CD1c-positive myeloid dendritic cell (primary cell): Measurements from ENCODE around the gene NSFL1C.
A peak's percentile ranks its signal among the peaks of the same experiment; 100 is the strongest.

Experiments
- DNase-seq: peaks from one replicate; pipeline ENCODE4 v3.0.0-alpha.2; 2016; ENCODE audit errors: extremely low spot score

NSFL1C gene

GRCh38 chr20:1460275-1460674 lies 6.4 kb downstream of the NSFL1C start:
- no peak for DNase-seq

- DNase-seq: no peak
These were observed 8.7 kb downstream of the NSFL1C start for GRCh38 chr20:1457992-1458391.

- DNase-seq: no peak
These were observed 10.3 kb downstream of the NSFL1C start for GRCh38 chr20:1456300-1456699.

- DNase-seq: no peak
These were observed 15.6 kb downstream of the NSFL1C start for GRCh38 chr20:1450926-1451491.

DNA sequence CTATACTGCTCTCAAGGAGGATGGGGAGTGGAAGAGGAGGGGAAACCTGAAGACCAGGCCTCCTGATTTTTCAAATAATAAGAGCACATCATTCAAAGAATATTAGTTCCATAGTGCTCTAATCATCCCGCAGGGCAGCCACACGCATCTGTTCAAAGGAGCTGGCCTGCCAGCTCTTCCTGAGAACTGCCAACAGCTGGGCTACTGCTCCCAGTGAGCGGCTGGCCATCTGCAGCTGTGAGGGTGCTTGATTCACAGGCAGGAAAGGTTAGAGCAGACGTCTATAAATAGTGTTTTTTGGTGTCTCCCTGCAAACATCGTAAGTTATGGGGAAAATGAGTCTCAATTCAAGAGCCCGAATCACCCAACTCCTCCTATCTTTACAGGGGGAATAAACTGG lies 17.3 kb downstream of the NSFL1C start:
- DNase-seq: no peak

- DNase-seq: no peak
These were observed 18.5 kb downstream of the NSFL1C start for GRCh38 chr20:1448081-1448620.

GRCh38 chr20:1446536-1446935 lies 20.1 kb downstream of the NSFL1C start:
- no peak for DNase-seq

GRCh38 chr20:1443085-1443484 lies 23.6 kb downstream of the NSFL1C start:
- no peak for DNase-seq

DNA sequence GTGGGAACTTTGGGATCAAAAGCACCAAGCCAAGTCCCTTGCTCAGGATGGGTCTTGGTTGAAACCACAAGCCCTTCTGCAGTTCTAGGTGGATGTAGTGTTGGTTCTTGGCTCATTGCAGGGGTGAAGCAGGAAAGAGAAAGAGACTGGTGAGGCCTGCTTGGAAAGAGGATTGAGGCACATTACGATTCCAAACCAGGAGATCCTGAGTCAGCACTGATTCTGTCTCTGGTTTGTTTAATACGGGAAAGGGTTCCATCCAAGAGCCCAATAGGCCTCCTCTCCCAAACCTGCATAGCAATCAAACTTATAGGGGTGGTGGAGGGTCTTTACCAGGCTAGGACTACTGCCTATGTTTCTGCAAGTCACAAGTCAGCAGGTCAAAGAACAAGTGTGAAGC lies 24.3 kb downstream of the NSFL1C start:
- no peak for DNase-seq

DNA sequence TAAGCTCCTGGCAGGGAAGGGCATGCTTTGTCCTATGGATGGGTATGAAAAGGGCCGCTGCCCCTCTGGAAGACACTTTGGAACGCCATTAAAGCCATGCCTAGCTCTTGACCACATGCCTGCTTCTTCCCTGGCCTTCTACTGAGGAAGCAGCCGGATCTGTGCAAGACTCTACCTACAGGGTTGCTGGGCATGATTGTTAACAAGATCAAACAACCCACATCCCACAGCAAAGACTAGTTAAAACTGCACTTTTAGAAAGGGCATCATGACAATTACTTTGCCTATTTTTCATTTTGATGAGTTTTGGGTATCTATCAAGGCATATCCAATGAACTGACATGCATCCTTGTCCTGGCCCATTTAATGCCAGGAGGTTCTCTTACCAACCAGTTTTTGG lies 25.5 kb downstream of the NSFL1C start:
- DNase-seq: no peak

- DNase-seq: no peak
These were observed 26.6 kb downstream of the NSFL1C start for GRCh38 chr20:1440024-1440423.

- DNase-seq: no peak
These were observed 28.3 kb downstream of the NSFL1C start for GRCh38 chr20:1438361-1438760.

DNA sequence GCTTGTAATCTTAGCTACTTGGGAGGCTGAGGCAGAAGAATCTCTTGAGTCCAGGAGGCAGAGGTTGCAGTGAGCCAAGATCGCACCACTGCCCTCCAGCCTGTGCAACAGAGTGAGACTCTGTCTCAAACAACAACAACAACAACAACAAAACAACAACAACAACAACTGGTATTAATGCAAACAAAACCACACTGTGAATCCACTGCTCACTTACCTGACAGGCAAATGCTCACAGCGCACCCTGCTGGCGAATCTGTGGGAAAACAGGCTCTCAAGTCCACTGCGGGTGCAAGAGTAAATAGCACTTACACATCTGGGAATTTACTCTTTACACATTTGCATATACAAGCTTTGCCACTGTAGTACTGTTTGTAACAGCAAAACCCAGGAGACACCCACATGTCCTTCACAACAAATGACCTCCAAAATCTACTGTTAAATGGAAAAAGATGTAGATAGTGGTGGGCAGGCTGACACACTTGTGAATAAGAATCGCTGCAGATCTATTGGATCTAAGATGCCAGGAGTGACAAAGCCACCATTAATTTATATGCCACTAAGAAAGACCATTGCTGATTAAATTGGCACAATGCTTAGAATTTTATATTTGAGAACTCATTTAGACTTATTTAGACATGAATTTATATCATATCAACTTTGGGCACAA lies 29.3 kb downstream of the NSFL1C start:
- peak; percentile 85 for DNase-seq

GRCh38 chr20:1436263-1436662 lies 30.4 kb downstream of the NSFL1C start:
- no peak for DNase-seq

DNA sequence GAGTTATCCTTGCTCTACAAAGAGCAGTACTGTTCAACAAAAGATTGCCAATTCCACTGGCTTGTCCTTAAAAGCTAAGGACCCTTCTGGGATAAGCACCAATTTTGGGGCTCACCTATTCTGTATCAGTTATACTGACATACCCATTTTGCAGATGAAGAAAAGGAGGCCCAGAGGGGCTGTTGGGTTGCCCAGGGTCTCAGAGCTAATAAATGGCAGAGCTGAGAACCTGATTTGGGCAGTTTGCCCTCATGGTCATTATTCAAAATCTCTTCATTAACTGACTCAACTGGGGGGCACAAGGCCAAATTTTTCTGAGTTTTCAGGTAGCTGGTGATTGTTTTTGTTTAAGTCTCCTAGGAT lies 31.3 kb downstream of the NSFL1C start:
- DNase-seq: no peak

GRCh38 chr20:1434571-1435336 lies 31.9 kb downstream of the NSFL1C start:
- peak; percentile 93 for DNase-seq

GRCh38 chr20:1431158-1431557 lies 35.5 kb downstream of the NSFL1C start:
- DNase-seq: no peak

- DNase-seq: peak; percentile 51
These were observed 36.6 kb downstream of the NSFL1C start for GRCh38 chr20:1430004-1430451.

DNA sequence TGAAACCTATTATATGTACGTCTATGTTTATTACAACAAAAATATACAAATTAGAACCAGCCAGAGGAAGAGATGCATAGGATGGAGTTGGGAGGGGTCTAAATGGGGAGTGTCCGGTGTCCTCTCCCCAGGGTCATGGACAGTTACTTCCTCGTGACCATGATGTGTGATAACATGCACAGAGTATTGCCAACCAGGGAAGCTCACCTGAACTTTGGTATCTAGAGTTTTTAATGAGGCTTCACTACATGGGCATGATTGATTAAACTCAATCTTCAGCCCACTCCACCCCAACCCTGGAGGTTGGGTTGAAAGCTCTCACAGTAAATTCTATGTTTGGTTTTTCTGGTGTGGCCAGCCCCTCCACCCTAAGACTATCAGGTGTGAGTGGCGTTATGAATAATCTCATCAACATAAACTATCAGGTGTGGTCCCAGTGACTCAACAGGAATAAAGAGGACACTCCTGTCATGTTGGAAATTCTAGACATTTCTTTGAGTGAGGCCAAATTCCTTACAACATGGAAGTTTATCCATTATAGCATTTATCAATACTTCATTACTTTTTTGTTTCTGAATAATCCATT lies 37.4 kb downstream of the NSFL1C start:
- no peak for DNase-seq

- DNase-seq: no peak
These were observed 39.1 kb downstream of the NSFL1C start for GRCh38 chr20:1427457-1428054.

- DNase-seq: no peak
These were observed 40.3 kb downstream of the NSFL1C start for GRCh38 chr20:1426231-1426849.

DNA sequence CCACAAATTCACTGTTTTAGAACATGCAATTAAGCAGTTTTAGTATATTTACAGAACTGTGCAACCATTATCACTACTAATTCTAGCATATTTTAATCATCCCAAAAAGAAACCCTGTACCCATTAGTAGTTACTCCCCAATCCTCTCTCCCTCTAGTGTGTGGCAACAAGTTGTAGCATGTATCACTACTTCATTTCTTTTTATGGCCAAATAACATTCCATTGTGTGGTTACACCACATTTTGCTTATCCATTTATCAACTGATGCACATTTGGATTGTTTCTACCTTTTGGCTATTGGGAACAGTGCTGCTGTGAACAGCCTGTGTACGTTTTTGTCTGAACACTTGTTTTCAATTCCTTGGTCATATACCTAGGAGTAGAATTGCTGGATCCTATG lies 42.3 kb downstream of the NSFL1C start:
- DNase-seq: no peak
